HG03025 (cell line): ENCODE measurements around the gene EEF1AKMT1.
"Not testable (repeated sequence)": the region's sequence is repeated elsewhere in the genome, so short reads cannot be mapped to it uniquely, and the experiment has no call there.

Source experiments
- ATAC-seq: cut with Tn5 transposase; IDR thresholded peaks from one replicate; pipeline ENCODE4 v1.9.1; 2021; ENCODE audit warnings: mild to moderate bottlenecking, moderate library complexity; ENCODE audit not compliant: unreplicated experiment, low FRiP score

Gene EEF1AKMT1

GRCh38 chr13:20779405-20779804 is 5.6 kb upstream of the EEF1AKMT1 start:
- no peak for ATAC-seq

GRCh38 chr13:20778311-20778710 is 4.5 kb upstream of the EEF1AKMT1 start:
- ATAC-seq, result no peak

- no peak for ATAC-seq
Observed at GRCh38 chr13:20776751-20777150, 3.0 kb upstream of the EEF1AKMT1 start.

GRCh38 chr13:20775961-20776360 is 2.2 kb upstream of the EEF1AKMT1 start:
- ATAC-seq, result no peak

- ATAC-seq, result no peak
Observed at GRCh38 chr13:20774746-20775145, 985 bp upstream of the EEF1AKMT1 start.

GRCh38 chr13:20772401-20773131 is 1.2 kb downstream of the EEF1AKMT1 start:
- ATAC-seq, result no peak

GRCh38 chr13:20769834-20770233 is 3.9 kb downstream of the EEF1AKMT1 start:
- no peak for ATAC-seq

- no peak for ATAC-seq
Observed at GRCh38 chr13:20769091-20769490, 4.7 kb downstream of the EEF1AKMT1 start.

- no peak for ATAC-seq
Observed at GRCh38 chr13:20767309-20767943, 6.3 kb downstream of the EEF1AKMT1 start.

GRCh38 chr13:20760872-20761271 is 12.9 kb downstream of the EEF1AKMT1 start:
- ATAC-seq, result no peak

GRCh38 chr13:20754009-20754408 is 19.8 kb downstream of the EEF1AKMT1 start:
- no peak for ATAC-seq

- ATAC-seq, result no peak
Observed at GRCh38 chr13:20749377-20749776, 24.4 kb downstream of the EEF1AKMT1 start.

- ATAC-seq, result not testable (repeated sequence)
Observed at GRCh38 chr13:20743830-20744404, 29.8 kb downstream of the EEF1AKMT1 start.

- no peak for ATAC-seq
Observed at GRCh38 chr13:20740021-20740420, 33.7 kb downstream of the EEF1AKMT1 start.

GRCh38 chr13:20738616-20739015 is 35.1 kb downstream of the EEF1AKMT1 start:
- ATAC-seq, result no peak

GRCh38 chr13:20729633-20730585 is 43.9 kb downstream of the EEF1AKMT1 start:
- ATAC-seq, result no peak

GRCh38 chr13:20728579-20729311 is 45.0 kb downstream of the EEF1AKMT1 start:
- no peak for ATAC-seq

GRCh38 chr13:20727856-20728255 is 45.9 kb downstream of the EEF1AKMT1 start:
- no peak for ATAC-seq

GRCh38 chr13:20721454-20722357 is 52.1 kb downstream of the EEF1AKMT1 start:
- no peak for ATAC-seq
